Esophagus muscularis mucosa (tissue), 4 donors: Measurements from ENCODE around the gene INHBB.

Experiments
- CTCF ChIP-seq, 3 experiments: fragments of 200-600 bp in 2 of 3; fragments of 450-650 bp in 1 of 3; sonication (generic) in 2 of 3; IDR thresholded peaks; one replicate each; pipeline ENCODE4 v1.5.1; 2017 to 2019; ENCODE audit warnings: antibody characterized with exemption in 3 of 3, mild to moderate bottlenecking in 2 of 3, moderate library complexity in 1 of 3
- EP300 ChIP-seq: sonication (generic); formaldehyde crosslinking; IDR thresholded peaks from one replicate; pipeline ENCODE4 v1.6.1; 2017; ENCODE audit warnings: antibody characterized with exemption
- POLR2A ChIP-seq: fragments of 450-650 bp; IDR thresholded peaks from one replicate; pipeline ENCODE4 v1.6.1; 2017; ENCODE audit warnings: antibody characterized with exemption, moderate library complexity, mild to moderate bottlenecking, low read depth
- POLR2AphosphoS5 ChIP-seq, 2 donors: sonication (generic); formaldehyde crosslinking; IDR thresholded peaks; one replicate each; pipeline ENCODE4 v1.6.1; 2017; ENCODE audit warnings: antibody characterized with exemption in 2 of 2

GRCh38 chr2:120331903-120332302, 14.0 kb upstream of the INHBB start:
- TF ChIP-seq POLR2AphosphoS5 (IDR thresholded peaks at IDR 0.05): no peak
- TF ChIP-seq CTCF (IDR thresholded peaks at IDR 0.05): no peak
- no peak for TF ChIP-seq POLR2A
- TF ChIP-seq EP300: no peak
